ENCODE data around the gene AMHR2.

AMHR2 gene

DNA sequence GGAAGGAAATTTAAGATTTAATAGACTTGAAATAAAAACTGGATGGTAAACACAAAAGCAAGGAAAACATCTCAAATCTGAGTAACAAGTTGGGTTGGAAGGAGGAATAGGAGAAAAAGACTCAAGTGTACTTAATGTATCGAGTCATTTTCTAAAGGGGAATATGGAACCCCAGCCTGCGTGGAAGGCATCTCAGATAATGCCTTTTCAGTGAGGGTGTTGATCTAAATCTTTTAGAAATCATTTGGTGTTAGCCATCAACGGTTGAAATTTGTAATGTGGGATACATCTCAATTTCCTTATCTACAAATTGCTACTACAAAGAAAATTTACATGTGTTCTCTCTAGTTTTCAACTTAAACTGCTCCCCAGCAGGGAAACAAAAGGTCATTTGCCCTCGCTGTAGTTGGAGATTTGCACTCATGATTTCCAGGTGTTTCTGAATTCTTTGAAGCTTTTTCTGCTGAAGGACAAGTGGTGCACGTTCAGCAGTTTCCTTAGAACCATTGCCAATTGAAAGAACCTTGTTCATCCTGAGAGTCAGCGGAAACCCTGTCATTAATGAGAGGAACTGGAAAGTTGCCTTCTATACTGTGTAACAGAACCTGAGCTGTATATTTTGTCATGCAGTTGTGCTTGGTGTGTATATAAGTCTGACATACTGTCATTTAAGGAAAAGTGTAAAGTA lies 30.4 kb downstream of the AMHR2 start:
- DNase-seq, result no peak

DNA sequence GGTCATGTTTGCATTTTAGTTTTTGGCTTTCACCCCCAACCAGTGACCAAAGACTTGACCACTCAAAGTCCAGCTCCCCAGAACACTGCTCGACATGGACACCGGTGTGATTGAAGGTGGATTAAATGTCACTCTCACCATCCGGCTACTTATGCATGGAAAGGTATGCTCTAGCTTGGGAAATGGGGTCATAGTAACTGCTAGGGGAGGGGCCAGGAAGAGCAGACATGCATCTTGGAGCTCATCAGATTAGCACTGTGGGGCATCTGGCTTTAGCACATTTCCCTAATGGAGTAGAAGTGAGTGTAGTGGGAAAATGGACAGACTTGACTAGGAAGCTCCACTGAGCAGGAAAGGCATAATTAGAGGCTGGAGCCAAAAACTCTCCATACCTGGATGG lies 31.1 kb downstream of the AMHR2 start:
- no peak for DNase-seq

DNA sequence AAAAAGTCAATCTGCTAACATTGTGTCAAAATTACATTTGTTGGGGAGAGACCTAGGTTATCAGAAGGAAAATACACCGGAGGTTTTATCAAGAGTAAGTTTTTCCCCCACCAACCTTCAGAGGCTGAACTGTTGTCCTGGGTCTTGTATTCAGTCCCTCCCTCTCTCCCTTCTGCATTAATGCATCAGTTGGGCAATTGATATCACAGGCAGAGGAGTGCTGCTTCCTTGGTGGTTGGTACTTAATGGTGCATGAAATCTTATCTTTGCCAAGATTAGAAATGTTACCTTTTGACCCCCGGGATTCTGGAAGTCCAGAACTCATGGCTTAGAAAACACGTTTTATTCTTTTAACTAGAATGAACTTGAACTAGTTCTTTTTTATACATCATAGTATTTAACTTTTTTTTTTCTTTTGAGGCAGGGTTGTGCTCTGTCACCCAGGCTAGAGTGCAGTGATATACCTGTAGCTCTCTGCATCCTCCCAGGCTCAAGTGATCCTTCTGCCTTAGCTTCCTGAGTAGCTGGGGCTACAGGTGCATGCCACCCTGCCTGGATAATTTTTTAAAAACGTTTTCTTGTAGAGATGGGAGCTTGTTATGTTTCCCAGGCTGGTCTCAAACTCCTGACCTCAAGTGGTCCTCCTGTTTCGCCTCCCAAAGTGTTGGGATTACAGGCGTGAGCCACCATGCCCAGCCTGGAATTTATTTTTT lies 33.2 kb downstream of the AMHR2 start:
- no peak for DNase-seq

DNA sequence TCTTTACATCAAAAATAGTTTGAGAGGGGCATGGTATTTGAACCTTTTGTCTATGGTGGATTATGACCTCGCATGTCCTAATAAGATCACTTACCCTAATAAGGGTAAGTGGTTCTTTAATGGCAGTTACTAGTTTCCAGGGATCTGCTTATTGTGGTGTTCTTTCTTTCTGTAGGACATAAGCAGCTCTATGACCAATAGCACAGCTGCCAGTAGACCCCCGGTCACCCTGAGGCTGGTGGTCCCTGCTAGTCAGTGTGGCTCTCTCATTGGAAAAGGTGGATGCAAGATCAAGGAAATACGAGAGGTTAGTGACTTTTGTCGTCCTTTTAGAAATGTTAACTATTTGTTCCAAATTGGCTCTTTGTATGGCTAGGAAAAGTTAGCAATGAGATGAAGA lies 35.4 kb downstream of the AMHR2 start:
- DNase-seq, result no peak

DNA sequence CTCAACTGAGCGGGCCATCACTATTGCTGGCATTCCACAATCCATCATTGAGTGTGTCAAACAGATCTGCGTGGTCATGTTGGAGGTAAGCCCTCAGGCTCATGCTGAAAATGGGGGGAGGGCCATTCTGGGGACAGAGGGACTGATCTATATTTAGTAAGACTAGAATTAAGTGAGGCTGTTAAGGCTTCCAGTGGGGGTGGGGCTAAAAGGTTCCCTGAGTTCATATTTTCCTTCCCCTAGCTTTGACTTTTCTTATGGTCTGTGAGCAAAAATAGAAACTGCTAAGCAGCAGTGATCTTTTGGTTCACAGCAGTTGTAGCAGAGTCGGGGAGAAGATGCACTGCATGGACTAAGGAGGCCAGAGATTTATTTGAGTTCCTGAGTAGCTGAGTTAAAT lies 37.4 kb downstream of the AMHR2 start:
- DNase-seq, result no peak

DNA sequence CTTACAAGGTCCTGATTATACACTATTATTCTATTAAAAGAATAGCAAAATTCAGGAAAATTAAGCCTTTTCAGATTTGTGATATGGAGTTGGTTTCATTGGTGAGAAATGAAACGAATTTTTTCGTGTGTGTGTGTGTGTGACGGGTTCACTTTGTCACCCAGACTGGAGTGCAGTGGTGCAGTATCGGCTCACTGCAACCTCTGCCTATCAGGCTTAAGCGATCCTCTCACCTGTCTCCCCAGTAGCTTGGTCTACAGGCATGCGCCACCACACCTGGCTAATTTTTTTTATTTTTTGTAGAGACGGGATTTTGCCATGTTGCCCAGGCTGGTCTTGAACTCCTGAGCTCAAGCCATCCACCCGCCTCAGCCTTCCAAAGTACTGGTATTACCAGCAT lies 37.9 kb downstream of the AMHR2 start:
- DNase-seq, result no peak

DNA sequence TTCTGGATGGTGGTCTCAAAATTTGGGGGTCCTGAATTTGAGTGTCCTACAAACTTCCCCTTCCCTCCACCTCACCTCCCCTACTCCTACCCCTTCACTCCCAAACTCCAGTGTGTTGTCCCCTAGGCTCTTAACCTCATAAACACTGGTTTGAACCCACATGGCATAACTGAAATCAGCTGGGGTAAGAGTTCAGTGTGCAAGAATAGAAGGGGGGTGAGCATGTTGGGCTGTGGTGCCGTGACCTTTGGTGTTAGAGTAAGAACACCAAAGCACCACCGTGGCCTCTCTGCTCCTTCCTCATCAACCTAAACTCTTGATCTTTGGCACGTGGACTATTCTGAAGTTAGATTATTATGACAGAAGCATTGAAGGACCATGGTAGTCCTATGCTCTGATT lies 39.3 kb downstream of the AMHR2 start:
- no peak for DNase-seq

DNA sequence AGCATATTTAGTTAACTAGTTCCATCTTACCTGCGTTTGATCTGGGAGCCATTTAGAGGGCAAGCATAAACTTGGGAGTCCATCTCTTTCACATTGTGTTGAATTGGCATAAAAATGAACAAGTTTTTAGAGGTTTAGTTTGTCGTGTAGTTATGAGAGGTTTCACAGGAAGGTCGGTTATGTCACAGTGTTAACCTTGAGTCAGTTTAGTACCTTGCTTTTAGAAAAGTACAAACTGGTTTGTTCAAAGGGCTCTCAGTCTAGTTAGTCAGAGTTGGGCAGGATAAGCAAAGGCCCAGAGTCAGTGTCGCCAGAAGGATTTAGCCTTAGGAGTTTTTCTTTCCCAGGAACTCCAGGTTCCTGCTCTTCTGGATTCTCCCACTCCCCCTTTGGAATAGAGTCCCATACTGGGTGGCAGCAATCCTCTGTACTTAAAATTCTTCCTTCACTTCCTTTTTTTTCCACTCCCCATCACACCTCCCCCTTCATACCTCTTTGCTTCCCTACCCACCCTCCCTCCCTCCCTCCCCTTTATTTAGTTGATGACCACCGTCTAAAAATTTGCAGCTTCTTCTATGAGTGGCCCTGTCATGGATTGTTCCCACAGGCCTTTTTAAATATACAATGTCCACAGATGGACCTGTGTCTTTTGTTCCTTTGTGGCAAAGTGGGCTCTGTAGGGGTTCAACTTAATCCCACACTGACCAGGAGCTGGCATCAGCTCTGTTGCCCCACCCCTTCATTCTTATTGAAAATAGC lies 40.3 kb downstream of the AMHR2 start:
- DNase-seq, result no peak

DNA sequence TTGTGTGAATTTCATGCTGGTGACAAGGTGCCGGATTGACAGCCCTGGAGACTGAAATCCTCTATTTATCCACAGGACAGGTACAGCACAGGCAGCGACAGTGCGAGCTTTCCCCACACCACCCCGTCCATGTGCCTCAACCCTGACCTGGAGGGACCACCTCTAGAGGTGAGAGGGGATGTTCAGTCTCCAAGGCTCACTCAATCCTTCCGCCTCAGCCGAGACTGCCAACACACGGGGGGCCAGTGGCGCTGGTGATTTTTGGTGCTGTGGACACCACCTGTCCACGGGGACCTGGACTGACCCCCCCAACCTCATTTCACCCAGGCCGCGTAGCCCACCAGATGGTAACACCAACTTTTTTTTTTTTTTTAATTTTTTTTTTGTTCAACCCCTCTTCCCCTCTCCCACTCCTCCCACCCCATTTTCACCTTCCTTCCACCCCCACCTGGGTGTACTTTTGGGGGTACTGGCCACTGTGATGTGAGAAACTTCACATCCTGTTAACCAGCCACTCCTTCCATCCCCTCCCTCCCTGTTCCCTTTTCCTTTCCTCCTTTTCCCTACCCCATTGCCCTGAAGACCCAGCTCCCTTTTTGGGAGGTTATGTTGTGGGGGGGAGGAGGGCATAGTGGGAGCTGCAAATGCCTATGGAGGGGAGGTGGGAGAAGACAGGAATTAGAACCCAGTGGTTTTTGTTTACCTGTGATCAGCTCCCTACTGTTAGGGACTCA lies 41.2 kb downstream of the AMHR2 start:
- no peak for DNase-seq

DNA sequence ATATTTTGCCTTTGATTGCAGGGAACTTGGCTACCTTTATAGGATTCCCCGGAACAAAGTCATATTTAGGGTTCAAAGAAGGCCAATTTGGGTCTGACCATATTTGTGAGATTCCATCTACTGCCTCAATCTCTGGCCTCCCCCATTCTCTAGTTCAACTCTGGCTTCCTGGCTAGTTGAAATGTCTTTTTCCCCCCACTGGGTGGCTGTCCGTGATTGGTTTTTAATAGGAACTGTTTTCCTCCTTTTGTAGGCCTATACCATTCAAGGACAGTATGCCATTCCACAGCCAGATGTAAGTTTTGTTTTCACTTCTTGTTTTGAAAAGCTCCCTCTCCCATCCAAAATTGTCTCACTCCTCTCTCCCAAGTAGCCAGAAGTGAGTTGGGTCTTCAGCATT lies 42.0 kb downstream of the AMHR2 start:
- DNase-seq, result no peak

DNA sequence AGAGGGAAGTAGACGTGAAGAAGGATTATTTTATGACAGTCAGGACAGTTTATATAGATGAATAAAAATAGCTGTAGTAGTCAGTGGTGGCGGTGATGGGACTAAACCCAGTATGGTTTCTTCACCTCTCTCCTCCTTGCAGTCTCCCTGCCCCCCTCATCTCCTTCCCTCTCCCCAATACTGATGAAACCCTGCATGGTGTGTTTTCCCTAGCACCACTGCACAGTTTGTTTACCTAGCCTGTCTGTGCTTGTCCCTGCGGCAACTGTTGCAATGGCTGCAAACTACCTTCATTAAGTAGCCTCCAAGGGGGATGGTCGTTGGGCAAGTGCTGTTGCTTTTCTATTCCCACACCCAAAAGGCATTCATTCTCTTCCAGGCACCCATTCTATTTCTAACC lies 43.0 kb downstream of the AMHR2 start:
- no peak for DNase-seq

DNA sequence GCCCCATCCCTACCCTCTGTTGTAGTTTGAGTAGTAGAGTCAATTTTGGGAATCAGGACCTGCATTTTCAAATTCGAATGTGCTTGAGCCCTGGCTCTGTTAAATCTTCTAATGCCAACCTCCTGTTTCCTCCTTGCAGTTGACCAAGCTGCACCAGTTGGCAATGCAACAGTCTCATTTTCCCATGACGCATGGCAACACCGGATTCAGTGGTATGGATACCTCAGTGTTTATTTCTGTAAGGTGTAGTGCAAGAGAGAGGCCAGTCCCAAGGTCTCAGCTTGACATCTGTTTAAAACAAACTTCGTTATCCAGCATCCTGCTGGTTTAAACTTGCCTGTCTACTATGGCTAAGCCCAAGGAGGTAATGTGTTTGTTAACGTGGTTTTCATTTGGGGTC lies 43.4 kb downstream of the AMHR2 start:
- no peak for DNase-seq

DNA sequence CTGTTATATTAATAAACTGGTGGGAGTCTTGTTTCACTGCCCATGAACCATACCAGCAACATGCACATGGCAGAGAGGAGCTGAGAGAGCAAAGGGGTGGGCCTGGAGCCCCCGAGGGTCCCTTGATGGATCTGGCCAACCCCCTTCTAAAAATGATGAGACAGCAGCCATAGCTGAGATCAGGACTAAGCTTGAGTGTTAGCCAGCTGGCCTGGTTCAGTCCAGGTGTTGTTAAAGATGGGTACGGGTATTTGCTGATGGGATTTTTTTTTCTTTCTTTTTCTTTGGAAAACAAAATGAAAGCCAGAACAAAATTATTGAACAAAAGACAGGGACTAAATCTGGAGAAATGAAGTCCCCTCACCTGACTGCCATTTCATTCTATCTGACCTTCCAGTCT lies 44.2 kb downstream of the AMHR2 start:
- DNase-seq, result no peak

DNA sequence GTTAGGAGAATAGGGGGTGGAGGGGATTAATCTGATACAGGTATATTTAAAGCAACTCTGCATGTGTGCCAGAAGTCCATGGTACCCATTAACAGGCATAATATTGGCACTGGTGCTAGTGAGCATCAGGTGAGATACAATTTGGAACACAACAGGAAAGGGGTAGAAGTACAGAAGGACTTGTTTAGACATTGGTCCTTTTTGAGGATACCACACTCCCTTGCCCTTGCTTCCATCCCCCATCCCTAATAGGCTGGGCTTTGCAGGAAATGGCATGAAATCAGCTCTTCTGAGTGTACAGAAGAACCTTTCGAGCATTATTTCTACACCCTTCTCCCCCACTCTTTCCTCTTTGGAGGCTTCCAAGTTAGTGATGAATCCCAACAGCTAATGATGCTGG lies 44.6 kb downstream of the AMHR2 start:
- DNase-seq, result no peak

DNA sequence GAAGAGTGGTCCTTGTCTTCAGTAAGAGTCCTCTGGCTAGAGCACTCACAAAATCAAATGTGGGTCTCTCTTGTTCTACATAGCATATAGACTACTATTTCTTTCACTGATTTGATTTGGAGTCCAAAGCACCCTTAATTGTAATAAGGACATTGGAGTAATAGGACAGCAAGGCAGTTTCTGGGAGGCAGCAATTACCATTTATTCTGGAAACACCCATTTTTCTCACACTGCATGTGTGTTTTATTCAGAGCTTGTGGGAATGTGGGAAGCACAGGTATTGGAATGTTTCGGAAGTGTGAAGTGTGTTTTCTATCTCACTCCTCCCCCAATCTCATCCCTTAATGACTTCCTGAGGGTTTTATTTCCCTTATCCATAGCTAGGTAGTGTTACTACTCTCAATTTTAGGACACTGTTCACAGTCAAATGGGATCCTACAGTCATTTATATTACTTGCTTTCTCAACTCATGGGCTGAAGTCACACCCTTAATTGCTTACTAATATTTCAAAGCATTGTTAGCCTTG lies 48.5 kb downstream of the AMHR2 start:
- DNase-seq, result no peak

DNA sequence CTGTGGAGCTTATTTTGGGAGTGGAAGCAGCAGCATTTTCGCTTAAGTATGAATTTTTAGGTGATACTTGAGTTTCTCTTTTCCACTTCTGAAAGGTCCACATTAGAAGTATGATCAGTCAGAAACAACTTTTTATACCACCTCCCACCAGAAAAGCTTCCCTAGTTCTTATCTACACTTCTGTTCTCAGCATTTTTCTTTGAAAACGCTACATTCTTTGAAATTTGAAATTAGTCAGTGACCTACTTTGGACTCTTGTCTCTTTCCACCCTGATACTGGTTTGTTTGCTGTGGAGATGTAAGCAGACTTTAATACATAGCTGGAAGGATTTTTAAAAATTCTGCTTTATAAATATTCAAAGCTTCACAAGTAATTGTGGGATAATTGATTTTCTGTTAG lies 50.4 kb downstream of the AMHR2 start:
- DNase-seq, result no peak

DNA sequence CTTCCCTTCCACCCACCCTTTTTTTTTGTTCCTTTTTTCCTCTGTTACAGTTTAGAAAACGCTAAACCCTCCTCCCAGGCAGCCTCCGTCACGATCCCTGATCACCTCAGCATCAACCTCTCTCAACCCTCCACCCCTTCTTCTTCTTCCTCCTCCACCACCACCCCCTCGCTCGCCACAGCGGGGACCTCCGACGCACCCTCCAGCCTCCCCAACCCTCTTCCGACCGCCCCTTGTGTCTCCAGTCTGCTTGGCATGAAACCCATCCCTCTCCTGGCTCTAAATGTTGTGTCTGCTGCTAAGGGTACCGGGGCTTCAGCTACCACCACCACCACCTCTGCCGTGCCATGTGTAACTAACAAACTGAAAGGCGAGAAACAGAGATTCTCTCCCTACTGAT lies 51.2 kb downstream of the AMHR2 start:
- no peak for DNase-seq

DNA sequence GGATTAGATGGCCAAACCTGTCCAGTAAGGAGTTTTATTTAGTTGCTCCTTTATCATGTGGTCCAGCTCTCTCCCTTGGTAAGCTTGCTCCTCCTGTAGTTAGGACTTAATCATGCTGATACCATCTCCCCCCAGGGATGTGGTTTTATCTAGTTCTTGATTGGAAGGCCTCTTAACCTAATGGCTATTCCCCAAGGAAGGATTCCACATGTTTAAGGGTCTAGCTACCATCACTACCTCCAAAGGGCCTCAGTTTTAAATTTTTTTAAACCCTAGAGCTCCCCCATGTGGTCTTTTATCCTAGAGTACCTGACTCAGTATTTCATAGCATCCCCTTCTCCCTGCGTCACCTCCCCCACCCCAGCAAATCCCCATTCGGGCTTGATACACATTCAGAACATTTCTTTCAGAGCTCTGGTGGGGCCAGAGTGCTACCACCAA lies 53.1 kb downstream of the AMHR2 start:
- DNase-seq, result peak; percentile 34

DNA sequence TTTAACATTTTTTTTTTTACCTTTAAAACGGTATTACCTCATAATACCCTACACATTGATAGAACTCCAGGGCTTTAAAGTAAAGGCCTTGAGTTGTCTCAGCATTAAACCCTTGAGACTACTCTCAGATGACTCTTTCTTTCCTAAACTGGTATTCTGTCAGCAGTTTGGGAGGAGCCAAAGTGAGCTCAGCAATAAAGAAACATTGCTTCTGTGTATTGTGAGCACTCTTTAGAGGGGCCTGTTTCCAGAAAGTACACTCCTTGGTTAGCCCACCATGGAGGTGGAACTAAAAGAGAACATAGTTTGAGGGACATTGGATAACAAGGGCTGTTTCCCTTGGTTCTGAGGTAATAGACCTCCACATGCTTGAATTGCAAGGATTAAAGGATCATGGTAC lies 55.2 kb downstream of the AMHR2 start:
- DNase-seq, result no peak

DNA sequence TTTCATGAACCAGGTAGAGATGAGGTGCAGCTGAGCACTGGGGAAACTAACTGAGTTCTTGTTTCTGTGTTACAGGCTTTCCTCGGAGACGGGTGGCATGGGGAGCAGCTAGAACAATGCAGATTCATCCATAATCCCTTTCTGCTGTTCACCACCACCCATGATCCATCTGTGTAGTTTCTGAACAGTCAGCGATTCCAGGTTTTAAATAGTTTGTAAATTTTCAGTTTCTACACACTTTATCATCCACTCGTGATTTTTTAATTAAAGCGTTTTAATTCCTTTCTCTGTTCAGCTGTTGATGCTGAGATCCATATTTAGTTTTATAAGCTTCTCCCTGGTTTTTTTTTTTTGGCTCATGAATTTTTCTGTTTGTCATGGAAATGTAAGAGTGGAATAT lies 55.7 kb downstream of the AMHR2 start:
- DNase-seq, result no peak

DNA sequence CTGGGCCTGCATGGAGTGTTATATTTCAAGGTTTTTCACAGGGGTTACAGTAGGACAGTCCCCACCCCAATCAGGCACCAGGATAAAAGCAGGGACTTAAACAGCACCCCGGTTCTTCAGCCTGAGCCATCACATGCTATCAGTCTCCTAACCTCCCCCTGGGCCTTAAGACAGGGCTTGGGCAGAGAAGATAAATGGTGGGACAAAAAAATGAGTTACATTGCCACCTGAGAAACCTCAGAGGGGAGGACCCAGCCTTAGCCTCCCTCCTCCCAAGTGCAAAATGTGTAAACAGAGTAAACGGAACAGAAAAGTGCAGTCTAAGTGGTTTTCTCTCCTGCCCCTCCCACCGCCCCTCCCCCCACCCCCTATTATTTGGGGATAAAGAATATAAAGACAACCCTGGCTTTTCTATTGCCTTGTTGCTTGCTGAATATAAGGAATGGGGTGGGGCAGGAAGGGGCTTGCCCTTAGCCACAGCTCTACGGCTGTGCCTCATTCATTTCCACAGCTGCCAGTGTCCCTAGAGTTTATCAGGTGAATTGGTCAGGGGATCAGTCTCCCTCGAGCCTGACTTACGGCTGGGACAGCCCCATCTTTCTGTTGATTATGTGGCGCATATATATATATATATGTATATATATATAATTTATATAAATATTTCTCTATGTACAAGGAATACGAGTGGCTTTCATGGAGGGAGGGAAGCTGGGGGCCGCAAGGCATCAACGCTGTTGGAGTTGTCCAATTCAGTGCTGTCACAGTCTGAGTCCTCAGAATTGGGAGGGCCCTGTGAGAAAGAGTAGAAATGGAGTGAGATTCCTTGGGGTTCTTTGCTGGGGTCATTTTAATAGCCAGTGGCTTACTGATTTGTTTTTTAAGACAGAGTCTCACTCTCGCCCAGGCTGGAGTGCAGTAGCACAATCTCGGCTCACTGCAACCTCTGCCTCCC lies 57.1 kb downstream of the AMHR2 start:
- no peak for DNase-seq
